C1 segment of cervical spinal cord (tissue), 14 donors: ENCODE measurements around the gene PDE10A.

Experiments
- DNase-seq, 14 donors: peaks; one replicate each; lab custom pipeline; 2025; lab: John Stamatoyannopoulos, UW

The PDE10A gene

DNA sequence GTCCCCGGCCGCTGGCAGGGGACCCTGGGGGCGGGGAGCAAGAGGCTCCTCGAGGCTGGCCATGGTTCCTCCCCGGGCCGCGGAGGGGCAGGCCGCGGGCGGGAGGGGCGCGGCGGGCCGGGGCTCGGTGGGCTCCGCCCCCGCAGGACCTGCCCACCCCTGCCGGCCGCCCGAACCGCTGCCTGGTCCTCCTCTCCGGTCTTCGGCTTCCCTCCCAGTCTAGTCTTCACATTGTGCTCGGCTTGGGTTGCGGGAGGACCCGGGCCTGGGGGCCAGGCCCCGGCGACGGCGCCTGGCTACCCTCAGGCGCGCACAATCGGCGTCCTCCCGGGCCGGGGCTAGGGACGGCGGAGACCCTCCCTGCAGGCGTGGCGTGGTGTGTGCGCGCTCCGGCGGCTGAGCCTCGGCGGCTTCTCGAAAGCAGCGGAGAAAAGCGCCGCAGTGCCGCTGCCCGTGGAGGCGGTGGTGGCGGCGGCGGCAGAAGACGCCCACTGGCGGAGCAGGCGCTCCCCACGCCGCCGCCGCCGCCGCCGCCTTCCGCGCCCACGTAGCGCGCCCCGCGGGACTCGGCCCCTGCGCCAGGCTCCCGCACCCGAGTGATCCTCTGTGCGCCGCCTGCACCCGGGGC is at the start of gene PDE10A:
Gene PDE10A (minus strand): TSS at position 493 of the 628 bp plus-strand sequence. CDS start 430 bp downstream, at position 63.
- peak in 1 of 14 donors; percentile 34 for DNase-seq

DNA sequence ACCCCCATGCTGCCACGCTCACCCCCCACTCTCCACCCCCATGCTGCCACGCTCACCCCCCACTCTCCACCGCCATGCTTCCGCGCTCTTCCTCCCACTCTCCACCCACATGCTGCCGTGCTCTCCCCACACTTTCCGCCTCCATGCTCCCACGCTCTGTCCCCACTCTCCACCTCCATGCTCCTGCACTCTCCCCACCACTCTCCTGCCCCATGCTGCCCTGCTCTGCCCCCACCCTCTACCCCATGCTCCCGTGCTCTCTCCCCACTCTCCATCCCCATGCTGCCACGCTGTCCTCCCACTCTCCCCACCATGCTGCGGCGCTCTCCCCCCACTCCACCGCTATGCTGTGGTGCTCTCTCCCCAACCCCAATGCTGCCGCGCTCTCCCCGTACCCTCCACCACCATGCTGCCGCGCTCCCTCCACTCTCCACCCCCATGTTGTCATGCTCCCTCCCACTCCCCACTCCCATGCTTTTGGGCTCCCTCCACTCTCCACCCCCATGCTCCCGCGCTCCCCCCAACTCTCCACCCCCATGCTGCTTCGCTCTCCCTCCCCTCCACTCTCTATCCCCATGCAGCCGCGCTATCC is 46.0 kb upstream of the PDE10A start:
- DNase-seq, result no peak

DNA sequence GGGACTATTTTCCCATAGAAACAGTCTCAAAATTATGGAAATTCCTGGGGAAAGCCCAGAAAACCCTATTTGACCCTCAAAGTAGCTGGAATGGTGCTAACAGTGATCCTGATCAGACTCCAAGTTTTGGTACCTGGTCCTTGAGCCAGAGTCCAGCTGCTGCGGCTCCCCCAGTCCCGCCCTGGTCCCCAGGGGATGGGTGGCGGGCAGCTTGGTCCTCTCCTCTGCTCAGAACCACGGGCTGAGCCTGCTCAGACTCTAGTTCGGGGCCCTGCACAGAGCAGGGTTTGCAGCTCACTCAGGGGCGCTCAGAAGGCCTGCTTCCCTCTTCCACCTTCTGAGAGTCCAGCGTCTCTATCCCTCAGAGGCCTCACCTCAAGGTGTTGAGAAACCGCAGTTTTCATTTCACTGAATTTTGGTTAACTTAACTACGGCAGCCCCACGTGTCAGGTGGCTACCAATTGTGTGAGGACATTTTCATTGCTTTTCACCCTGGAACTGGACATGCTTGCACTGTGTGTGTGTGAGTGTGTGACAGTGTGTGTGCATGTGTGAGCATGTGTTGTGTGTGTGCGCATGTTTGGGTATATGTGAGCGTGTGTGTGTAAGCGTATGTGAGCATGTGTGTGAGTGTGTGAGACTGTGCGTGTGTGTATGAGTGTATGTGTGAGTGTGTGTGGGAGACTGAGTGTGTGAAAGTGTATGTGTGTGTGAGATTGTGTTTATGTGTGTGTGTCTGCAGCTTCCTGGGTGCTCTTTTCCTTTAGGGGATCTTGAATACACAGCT is 44.2 kb upstream of the PDE10A start:
- no peak for DNase-seq

DNA sequence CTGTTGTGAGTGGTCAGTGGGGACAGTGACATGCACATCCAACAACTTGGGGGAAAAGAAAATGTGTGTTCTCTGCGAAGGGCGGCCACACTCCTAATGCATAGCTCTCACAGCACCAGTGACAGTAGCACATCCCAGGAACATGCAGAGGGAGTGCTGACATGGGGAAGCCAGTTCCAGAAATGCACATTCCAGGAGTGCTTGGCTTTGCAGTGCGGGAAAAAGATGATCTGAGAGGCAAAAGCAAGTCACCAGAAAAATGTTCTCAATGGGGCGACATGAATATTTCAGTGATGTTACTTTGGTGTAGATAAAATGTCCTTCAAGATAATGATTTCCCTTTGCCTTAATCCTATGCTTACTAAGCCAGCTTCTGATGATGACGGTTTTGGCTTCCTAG is 42.9 kb upstream of the PDE10A start:
- no peak for DNase-seq

GRCh38 chr6:165704045-165704748 is 41.2 kb upstream of the PDE10A start:
- DNase-seq, result peak in 9 of 14 donors; percentile 2 to 36 (median 9)

DNA sequence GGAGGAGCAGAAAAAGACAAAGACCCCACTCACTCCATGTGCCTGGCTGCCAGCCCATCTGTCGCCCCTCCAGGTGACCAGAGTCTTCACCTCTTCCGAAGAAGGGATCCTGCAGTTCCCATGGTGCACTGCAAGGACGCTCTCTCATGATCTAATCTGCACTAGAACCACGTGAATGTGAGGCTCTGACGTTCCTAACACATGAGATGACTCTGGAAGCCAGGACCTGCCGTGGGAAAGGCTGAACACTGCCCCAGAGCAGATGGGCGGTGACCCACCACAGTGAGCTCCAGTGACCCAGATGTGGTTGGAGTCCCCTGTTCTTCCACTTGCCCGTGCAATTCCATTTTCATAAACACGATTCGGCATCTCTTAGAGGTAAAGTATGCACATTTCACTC is 39.6 kb upstream of the PDE10A start:
- no peak for DNase-seq

DNA sequence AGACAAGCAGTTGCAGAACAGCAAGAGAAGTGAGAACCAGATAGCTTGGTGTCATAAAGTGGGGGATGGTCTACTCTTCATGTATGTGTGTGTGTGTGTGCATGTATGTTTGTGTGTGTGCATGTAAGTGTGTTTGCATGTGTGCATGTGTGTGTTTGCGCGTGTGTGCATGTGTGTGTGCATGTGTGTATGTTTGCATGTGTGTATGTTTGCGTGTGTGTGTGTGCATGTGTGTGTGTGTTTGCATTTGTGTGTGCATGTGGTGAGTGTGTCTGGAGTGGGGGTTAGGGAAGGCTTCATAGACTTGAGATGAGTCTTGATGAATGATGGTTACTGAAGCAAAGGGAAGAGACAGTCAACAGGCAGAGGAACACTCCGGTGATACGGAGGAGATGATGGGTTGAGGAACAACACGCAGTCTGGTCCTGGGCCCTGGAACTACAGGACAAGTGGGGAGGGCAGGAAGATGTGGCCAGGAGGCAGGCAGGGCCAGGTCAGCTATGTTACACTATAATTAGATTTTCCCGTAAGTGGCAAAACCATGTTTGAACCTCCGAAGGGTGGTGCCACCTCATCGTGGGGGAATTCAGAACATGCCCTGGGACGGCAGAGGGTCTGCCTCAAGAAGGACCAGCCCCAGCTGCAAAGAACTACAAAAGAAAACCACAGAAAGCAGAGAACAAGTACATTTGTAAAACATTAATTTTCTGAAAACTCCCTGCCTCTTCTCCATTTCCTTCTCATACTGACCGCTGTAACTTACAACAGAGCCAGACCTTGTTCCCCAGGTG is 38.7 kb upstream of the PDE10A start:
- no peak for DNase-seq

DNA sequence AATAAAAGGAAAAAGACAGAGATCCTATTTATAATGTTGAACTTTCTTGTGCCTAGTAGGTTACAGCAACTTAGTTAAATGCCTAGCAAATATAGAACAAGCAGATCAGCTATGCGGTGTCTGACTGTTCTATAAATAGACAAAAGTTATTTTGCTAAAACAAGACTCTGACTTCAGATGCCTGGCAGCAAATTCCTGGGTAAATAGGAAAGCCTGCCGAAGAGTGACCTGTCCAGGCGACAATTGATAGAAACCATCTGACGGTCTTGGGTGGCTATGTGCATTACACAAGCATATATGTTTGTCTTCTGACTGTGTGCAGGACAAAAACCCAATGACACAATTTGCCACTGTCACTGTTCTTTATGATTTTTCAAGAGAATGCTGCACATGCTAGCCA is 38.0 kb upstream of the PDE10A start:
- no peak for DNase-seq

GRCh38 chr6:165698868-165699267 is 35.8 kb upstream of the PDE10A start:
- no peak for DNase-seq

GRCh38 chr6:165697171-165697570 is 34.1 kb upstream of the PDE10A start:
- DNase-seq, result no peak

GRCh38 chr6:165695722-165696515 is 32.9 kb upstream of the PDE10A start:
- DNase-seq, result no peak

GRCh38 chr6:165694296-165694695 is 31.3 kb upstream of the PDE10A start:
- no peak for DNase-seq

DNA sequence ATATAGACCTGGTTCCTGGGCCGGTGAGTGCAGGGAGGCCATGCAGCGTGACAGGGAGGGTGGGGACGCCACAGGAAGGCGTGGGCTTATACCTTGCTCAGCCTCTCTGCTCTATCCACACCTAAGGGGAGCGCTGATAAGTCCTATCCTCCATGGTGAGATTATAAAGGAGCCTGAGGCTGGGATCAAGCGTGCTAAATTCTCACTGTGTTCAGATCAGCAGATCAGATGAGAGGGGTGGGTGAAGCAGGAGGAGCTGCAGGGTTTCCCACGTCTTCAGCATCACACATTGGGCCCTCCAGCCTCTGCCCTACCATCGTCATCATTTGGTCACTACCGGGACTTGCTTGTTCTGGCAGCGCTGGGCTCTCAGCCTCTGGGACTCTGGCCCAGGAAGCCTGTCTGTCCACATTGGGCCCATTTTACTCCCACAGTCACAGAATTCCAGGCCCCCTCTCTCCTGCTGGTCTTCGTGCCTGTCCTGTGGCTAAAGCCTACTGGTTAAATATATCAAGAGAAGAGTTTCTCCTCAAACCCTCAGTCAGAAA is 29.1 kb upstream of the PDE10A start:
- no peak for DNase-seq

DNA sequence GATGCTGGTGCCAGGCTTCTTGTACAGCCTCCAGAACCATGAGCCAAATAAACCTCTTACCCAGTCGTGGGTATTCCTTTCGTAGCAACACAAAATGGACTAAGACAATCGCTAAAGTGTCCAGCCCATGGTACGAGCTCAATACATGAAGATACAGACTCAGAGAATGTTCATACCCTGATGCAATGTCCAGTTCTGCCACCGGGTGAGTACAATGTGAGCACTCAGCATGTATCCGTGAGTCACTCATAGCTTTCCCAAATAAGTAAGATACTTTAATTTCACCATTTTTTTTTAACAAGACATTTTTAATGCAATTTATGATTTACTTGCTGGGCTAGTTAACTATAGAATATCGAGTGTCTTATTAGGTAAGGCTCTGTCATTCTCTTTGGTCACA is 26.7 kb upstream of the PDE10A start:
- DNase-seq, result no peak

DNA sequence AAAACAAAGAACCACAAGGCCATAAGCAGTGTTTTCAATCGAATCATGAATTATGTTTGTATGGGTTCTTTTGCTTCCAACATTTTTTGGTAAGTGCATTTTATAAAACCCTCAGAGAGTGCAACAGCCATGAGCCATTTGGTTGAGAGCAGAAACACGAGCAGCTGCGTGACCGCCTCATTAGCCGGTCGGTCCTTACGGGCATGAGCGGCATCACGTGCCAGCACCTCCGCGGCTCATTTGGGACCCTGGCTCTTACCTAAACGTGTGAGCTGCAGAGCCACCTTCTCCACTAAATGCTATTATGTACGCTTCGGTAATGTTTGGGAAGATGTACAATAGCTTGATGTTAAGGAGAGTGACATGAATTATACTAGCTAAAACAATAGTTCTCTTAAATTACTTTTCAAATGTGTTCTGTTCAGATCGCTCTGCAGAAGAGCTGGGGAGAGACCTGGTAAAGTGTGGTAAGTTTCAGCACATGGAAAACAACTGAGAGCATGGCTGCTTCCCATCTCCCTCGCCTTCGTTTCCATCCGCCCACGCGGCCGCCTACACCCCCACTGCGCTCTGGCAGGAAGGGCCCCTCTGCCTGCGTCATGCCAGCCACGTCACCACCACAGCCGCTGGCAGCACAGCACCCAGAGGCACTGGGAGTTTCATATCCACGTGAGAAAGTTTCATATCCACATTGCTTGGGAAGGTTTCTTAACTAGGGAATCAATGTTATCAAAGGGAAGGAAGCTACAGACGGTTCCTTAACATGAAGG is 23.7 kb upstream of the PDE10A start:
- DNase-seq, result no peak

DNA sequence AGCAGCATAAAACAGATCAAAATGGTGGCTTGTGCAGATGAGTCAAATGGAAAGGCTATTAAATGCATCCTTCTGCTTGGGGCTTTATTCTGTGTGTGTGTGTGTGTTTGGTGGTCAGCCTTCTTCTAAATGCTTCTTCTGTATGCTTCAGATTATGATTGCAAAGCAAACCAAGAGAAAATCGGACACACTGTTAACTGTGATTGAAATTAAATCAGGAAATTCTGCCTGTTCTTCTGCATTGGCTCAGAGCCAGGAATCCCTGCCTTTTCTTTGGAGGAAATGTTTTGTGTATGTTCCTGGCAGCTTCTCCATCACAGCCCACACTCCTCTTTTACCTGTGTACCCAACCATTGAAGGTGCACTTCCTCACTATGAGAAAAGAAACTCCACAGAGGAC is 22.3 kb upstream of the PDE10A start:
- DNase-seq, result no peak

- DNase-seq, result no peak
These were observed 21.3 kb upstream of the PDE10A start for GRCh38 chr6:165684333-165684732.

DNA sequence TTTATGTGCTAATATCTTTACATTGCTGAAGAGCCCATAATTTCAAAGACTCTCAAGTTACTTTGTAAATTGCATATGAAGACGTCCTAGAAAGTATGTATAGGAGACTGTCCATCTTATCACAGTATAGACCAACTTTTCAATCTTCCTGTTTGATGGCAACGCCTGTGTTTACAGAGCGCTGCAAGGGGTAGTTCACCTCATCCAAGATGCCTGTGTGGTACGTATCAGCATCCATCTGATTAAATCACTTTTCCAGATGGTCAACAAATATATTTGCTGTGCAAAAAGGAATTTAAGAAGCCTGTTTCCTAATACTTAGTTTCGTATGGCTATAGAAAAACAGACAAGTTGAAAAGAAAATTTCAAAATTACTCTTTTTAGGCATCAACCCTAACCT is 17.9 kb upstream of the PDE10A start:
- DNase-seq, result no peak

DNA sequence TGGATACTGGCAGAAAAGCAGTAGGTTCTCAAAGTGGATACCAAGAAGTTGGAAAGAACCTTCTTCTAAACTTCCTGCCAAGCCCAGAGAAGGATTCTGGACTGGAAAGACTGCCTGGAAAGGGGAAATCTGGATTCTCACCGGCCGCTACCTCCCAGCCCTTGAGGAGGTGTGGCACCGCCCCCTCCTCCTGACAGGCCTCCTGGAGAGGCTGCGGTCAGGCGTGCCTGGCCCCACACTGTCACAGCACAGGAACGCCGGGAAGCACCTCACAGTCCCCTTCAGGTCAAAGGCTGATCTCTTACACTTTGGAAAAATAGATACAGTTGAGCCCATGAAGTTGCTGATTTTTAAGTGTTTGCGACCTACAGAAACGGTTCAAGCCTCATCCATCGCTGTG is 16.3 kb upstream of the PDE10A start:
- no peak for DNase-seq

- DNase-seq, result no peak
These were observed 15.9 kb upstream of the PDE10A start for GRCh38 chr6:165678904-165679303.
